HUES6 (cell line): Measurements from ENCODE around the gene TRAK2.
A peak's percentile ranks its signal among the peaks of the same experiment; 100 is the strongest.
"Not testable (repeated sequence)": the region's sequence is repeated elsewhere in the genome, so short reads cannot be mapped to it uniquely, and the experiment has no call there.

Source experiments
- H3K27ac ChIP-seq: 2 replicates; pipeline ENCODE4 v1.7.0; 2013; ENCODE audit warnings: low read depth, mild to moderate bottlenecking, low read length, inconsistent platforms
- H3K27me3 ChIP-seq: 2 replicates; pipeline ENCODE4 v1.6.1; 2013; ENCODE audit warnings: low read length; ENCODE audit not compliant: control insufficient read depth, insufficient read depth
- H3K36me3 ChIP-seq: 2 replicates; pipeline ENCODE4 v1.6.1; 2013; ENCODE audit warnings: low read length; ENCODE audit not compliant: control insufficient read depth, insufficient read depth
- H3K4me1 ChIP-seq: 2 replicates; pipeline ENCODE4 v1.6.1; 2013; ENCODE audit warnings: low read length; ENCODE audit not compliant: control insufficient read depth, insufficient read depth
- H3K4me3 ChIP-seq: 2 replicates; pipeline ENCODE4 v1.5.1; 2013; ENCODE audit warnings: low read depth, low read length
- H3K9ac ChIP-seq: one replicate; pipeline ENCODE4 v1.6.1; 2013; ENCODE audit warnings: mild to moderate bottlenecking, low read length
- H3K9me3 ChIP-seq: 2 replicates; pipeline ENCODE4 v1.6.1; 2013; ENCODE audit warnings: low read depth, low read length; ENCODE audit not compliant: control insufficient read depth, insufficient read depth

TRAK2 gene

DNA sequence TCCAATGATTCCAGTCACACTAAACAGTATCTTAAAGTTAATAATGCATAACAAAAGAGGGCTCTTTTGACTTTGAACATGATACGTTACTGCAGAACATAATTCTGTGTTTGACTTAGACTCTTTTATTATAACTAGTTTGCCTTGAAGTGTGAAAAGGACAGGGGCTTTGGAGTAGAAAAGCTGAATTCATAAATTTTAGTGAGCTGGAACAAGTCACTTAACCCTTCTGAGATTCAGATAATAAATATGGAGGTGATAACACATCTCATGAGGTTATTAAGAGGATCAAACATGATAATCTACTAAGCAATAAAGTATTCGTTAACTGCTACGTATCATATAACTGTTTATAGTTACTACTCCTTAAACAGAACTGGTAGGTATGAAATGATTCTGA, 49.4 kb downstream of the TRAK2 start:
- Histone ChIP-seq H3K36me3 (peaks cover 13% of the 10 kb centered on the region), H3K9me3 (no peaks in the 10 kb centered on the region), H3K27ac (no peak overlapping the region), H3K9ac (no peak overlapping the region), H3K27me3 (no peaks in the 10 kb centered on the region), H3K4me3 (no peak overlapping the region), H3K4me1 (no peaks in the 10 kb centered on the region)

DNA sequence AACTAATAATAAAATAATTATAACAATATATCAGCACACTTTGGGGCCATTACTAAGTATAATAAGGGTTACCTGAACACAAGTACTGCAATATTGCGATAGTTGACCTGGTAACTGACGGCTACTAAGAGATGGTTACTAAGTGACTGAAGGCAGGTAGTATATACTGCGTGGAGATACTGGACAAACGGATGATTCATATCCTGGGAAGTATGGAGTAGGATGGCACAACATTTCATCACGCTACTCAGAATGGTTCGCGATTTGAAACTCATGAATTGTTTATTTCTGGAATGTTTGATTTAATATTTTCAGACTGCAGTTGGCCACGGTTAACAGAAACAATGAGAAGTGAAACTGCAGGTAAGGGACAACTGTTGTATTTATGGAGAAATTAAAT, 54.7 kb downstream of the TRAK2 start:
- Histone ChIP-seq H3K4me1 (no peaks in the 10 kb centered on the region), H3K27ac (no peak overlapping the region), H3K36me3 (peaks cover 48% of the 10 kb centered on the region), H3K4me3 (no peak overlapping the region), H3K27me3 (no peaks in the 10 kb centered on the region), H3K9ac (no peak overlapping the region), H3K9me3 (no peaks in the 10 kb centered on the region)

DNA sequence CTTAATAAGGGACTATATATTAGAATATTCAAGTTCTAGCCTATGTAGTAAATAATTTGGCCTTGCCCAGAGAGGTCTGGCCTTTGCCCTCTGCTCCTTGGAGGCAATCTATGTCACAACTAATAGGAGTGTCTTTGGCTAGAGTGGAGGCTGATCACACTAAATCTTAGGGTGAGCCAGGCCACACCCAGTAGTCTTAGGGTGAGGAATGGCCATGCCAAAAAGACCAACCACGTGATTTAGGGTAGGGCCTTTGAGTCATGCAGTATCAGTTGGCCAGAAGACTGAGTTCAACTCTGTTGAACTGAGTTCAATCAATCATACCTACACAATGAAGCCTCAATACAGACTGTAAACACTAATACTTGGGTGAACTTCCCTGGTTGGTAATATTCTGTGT, 68.1 kb downstream of the TRAK2 start:
- Histone ChIP-seq H3K9ac (no peak overlapping the region), H3K4me3 (no peak overlapping the region), H3K27ac (no peak overlapping the region), H3K27me3 (no peaks in the 10 kb centered on the region), H3K9me3 (no peaks in the 10 kb centered on the region), H3K36me3 (peaks cover 46% of the 10 kb centered on the region), H3K4me1 (peaks cover 4% of the 10 kb centered on the region; the same call in 1 of the 2 replicates)

DNA sequence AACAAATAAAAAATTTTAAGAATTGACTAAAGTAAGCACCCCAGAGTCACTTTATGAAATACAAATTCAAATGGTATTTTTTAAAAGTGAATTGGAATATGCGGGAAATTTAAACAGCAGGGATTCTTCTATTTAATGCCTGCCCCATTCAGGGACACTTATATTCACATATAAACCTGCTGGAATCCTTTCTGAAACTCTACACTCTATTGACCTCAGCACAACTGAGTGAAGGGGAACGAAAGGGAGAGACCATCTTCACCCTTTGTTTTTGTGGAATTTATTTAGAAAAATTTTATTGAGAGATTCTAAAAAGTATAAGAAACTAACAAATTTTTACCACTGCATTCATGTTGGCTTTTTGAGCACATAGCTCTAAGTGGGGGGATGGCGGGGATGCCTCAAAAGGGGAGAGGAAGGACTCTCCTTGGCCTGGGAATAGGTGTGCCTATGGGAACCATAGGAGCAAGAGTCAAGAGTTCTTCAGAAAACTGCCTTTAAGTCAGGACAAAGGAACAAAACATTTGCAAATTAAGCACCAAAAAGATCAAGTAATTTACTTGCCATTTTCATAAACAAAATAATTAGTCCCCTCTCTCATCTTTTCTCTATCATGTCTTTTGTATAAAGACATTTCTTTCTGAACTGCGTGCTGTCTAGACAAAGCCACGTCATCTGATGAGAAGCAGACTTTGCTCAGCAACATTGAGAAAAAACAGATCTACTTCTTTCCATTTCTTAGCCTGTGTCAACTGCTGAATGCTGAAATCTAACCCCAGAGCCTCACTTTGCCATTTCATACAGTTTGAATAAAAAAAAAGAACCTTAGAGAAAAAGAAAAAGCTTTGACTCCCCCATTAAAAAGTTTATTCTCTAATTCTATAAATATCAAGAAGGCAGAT, 72.5 kb downstream of the TRAK2 start:
- peaks cover 18% of the 10 kb centered on the region for H3K36me3 ChIP-seq
- no peaks in the 10 kb centered on the region for H3K9me3 ChIP-seq
- H3K4me3 ChIP-seq = no peak overlapping the region
- no peaks in the 10 kb centered on the region for H3K27me3 ChIP-seq
- peak overlapping the region; percentile 22; the same call in 1 of the 2 replicates for H3K27ac ChIP-seq
- no peak overlapping the region for H3K9ac ChIP-seq
- peaks cover 4% of the 10 kb centered on the region; the same call in 1 of the 2 replicates for H3K4me1 ChIP-seq

DNA sequence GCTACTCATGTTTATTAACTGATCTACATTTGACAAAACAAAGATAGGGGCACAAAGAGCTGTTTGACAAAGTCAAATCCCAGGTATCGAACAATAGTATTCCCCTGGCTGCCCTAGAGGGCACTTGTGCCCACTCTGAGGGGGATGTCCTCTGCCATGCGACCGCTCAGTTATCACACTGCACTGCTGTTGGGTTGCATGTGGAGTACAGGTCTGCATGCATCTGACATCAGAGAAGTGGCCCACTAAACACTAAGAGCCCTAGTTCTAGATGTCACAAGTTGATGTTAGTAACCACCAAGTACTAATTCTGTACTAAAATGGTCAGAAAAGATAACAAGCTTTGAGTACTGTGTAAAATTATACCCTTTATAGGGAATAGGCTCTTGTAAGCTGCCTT, 74.0 kb downstream of the TRAK2 start:
- H3K9me3 ChIP-seq = no peaks in the 10 kb centered on the region
- no peak overlapping the region for H3K4me3 ChIP-seq
- peaks cover 12% of the 10 kb centered on the region for H3K36me3 ChIP-seq
- peaks cover 4% of the 10 kb centered on the region; the same call in 1 of the 2 replicates for H3K4me1 ChIP-seq
- H3K27ac ChIP-seq = no peak overlapping the region
- no peak overlapping the region for H3K9ac ChIP-seq
- H3K27me3 ChIP-seq = no peaks in the 10 kb centered on the region

DNA sequence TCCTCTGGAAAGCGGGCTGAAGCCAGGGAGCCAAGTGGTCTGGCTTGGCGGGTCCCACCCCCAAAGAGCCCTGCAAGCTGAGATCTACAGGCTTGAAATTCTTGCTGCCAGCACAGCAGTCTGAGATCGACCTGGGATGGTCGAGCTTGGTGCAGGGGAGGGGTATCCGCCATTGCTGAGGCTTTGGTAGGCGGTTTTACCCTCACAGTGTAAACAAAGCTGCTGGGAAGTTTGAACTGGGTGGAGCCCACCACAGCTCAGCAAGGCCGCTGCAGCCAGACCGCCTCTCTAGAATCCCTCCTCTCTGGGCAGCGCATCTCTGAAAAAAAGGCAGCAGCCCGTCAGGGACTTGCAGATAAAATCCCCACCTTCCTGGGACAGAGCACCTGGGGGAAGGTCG, 81.5 kb downstream of the TRAK2 start:
- no peaks in the 10 kb centered on the region for H3K27me3 ChIP-seq
- H3K9me3 ChIP-seq = 0 out of 2 replicates have a peak, but pooled peaks cover 3% of the 10 kb centered on the region
- H3K9ac ChIP-seq = no peak overlapping the region
- H3K27ac ChIP-seq = no peak overlapping the region
- peaks cover 2% of the 10 kb centered on the region; the same call in 1 of the 2 replicates for H3K4me1 ChIP-seq
- no peaks in the 10 kb centered on the region for H3K36me3 ChIP-seq
- no peak overlapping the region for H3K4me3 ChIP-seq

DNA sequence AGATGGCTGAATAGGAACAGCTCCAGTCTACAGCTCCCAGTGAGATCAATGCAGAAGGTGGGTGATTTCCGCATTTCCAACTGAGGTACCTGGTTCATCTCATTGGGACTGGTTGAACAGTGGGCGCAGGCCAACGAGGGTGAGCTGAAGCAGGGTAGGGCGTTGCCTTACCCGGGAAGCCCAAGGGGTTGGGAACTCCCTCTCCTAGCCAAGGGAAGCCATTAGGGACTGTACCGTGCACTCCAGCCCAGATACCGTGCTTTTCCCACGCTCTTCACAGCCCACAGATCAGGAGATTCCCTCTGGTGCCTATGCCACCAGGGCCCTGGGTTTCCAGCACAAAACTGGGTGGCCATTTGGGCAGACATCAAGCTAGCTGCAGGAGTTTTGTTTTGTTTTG, 81.9 kb downstream of the TRAK2 start:
- not testable (repeated sequence) for H3K27me3 ChIP-seq, H3K36me3 ChIP-seq, H3K4me1 ChIP-seq, H3K27ac ChIP-seq, H3K9me3 ChIP-seq, H3K9ac ChIP-seq, H3K4me3 ChIP-seq

DNA sequence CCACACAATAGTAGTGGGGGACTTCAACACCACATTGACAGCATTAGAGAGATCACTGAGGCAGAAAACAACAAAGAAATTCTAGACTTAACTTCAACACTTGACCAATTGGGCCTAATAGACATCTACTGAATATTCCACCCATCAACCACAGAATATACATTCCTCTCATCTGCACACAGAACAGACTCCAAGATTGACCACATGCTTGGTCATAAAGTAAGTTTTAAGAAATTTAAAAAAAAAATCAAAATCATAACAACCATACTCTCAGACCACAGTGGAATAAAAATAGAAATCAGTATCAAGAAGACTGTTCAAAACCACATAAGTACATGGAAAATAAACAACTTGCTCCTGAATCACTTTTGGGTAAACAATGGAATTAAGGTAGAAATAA, 85.1 kb downstream of the TRAK2 start:
- peaks cover 2% of the 10 kb centered on the region; the same call in 1 of the 2 replicates for H3K4me1 ChIP-seq
- H3K27ac ChIP-seq = no peak overlapping the region
- no peak overlapping the region for H3K4me3 ChIP-seq
- no peak overlapping the region for H3K9ac ChIP-seq
- H3K36me3 ChIP-seq = no peaks in the 10 kb centered on the region
- H3K27me3 ChIP-seq = no peaks in the 10 kb centered on the region
- H3K9me3 ChIP-seq = peaks cover 11% of the 10 kb centered on the region; the same call in 1 of the 2 replicates

DNA sequence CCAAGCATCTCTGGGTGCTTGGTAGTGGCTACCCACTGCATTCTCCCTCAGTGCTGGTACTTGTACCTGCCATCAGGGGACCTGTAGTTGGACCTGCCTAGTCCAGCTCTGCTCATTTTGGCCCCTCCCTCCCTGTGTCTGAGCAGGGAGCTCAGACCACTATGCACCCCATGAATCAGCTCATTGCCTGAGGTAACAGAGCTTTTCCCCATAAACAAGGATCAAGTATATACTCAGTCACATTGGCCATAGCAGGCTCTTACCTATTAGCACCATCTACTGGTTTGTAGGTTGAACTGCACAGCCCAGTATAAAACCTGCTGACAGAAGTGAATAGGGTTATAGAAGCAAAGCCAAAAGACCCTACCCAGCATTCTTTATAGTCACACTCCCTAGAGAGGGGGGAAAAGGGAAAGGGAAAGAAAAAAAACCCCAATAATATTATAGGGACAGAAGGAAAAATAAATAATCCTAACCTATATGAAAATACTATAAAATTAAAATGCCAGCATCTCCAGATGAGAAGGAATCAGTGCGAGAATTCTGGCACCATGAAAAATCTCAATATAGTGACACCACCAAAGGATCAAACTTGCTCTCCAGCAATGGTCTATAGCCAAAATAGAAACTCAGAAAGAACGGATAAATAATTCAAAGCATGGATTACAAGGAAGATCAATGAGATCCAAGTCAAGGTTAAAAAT, 87.2 kb downstream of the TRAK2 start:
- Histone ChIP-seq H3K9ac (no peak overlapping the region), H3K4me3 (no peak overlapping the region), H3K4me1 (no peaks in the 10 kb centered on the region), H3K36me3 (no peaks in the 10 kb centered on the region), H3K27ac (no peak overlapping the region), H3K27me3 (no peaks in the 10 kb centered on the region), H3K9me3 (peaks cover 11% of the 10 kb centered on the region; the same call in 1 of the 2 replicates)

DNA sequence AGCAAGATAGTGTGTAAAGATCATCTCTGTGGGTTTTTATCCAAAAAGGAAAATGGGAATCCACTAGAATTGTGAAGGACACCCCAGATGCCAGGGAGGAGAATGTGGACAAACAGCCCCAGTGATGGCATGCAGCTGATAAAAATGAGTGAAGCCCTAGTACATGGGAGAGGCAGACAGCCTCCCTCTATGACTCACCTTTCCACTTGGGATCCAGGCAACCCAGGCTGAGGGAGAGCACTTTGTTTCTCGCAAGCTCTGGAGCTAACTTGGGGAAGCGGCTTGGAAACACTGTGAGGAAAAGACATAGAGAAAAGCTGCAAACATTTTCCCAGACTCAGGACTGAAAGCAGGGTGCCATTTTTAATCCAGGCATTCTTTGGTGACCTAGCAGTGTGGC, 88.9 kb downstream of the TRAK2 start:
- Histone ChIP-seq H3K9me3 (peaks cover 8% of the 10 kb centered on the region; the same call in 1 of the 2 replicates), H3K9ac (no peak overlapping the region), H3K27me3 (no peaks in the 10 kb centered on the region), H3K27ac (no peak overlapping the region), H3K4me3 (no peak overlapping the region), H3K4me1 (no peaks in the 10 kb centered on the region), H3K36me3 (no peaks in the 10 kb centered on the region)
